Smooth muscle cell (in vitro differentiated cells): ENCODE data around the gene RSAD1. TPM values are rescaled to one million over a fixed set of nuclear protein-coding genes. Genes with fewer than 3 reads are reported as not detected.

Source experiments
- DNase-seq: peaks from one replicate; lab custom pipeline; 2025; ENCODE audit not compliant: unreplicated experiment; lab: John Stamatoyannopoulos, UW
- H2AFZ ChIP-seq: fragments of 200-600 bp; sonication (generic); 2 replicates; pipeline ENCODE4 v1.6.0; 2016; ENCODE audit warnings: antibody characterized with exemption, low read depth, mild to moderate bottlenecking
- H3F3A ChIP-seq: fragments of 200-600 bp; sonication (generic); 2 replicates; pipeline ENCODE4 v1.6.0; 2017; ENCODE audit warnings: antibody characterized with exemption, low read depth
- H3K27ac ChIP-seq: fragments of 200-600 bp; sonication (generic); 2 replicates; pipeline ENCODE4 v1.5.1; 2016; ENCODE audit warnings: low read depth, mild to moderate bottlenecking
- H3K27me3 ChIP-seq: fragments of 200-600 bp; sonication (generic); 2 replicates; pipeline ENCODE4 v1.6.1; 2016; ENCODE audit warnings: low read depth, mild to moderate bottlenecking
- H3K36me3 ChIP-seq: fragments of 200-600 bp; sonication (generic); 2 replicates; pipeline ENCODE4 v1.5.1; 2016; ENCODE audit warnings: low read depth
- H3K4me1 ChIP-seq: fragments of 200-600 bp; sonication (generic); 2 replicates; pipeline ENCODE4 v1.5.1; 2016; ENCODE audit warnings: low read depth
- H3K4me2 ChIP-seq: fragments of 200-600 bp; sonication (generic); 2 replicates; pipeline ENCODE4 v1.6.0; 2016; ENCODE audit warnings: mild to moderate bottlenecking
- H3K4me3 ChIP-seq: fragments of 200-600 bp; sonication (generic); 2 replicates; pipeline ENCODE4 v1.5.1; 2016; ENCODE audit warnings: mild to moderate bottlenecking
- H3K79me2 ChIP-seq: fragments of 200-600 bp; sonication (generic); 2 replicates; pipeline ENCODE4 v1.6.0; 2016; ENCODE audit warnings: low read depth, mild to moderate bottlenecking
- H3K9ac ChIP-seq: fragments of 200-600 bp; sonication (generic); 2 replicates; pipeline ENCODE4 v1.6.0; 2016; ENCODE audit warnings: low read depth
- H3K9me3 ChIP-seq: fragments of 200-600 bp; sonication (generic); replicated peaks from 2 replicates; pipeline ENCODE4 v1.5.1; 2016; ENCODE audit warnings: low read depth
- H4K20me1 ChIP-seq: fragments of 200-600 bp; sonication (generic); 2 replicates; pipeline ENCODE4 v1.6.0; 2016; ENCODE audit warnings: low read depth
- whole genome bisulfite sequencing: methylation state at CpG from one replicate; pipeline ENCODE4 v1.1.7; 2016; ENCODE audit warnings: low lambda C conversion rate; 5-methylcytosine and 5-hydroxymethylcytosine counted together
- polyA plus RNA-seq: library from polyadenylated mRNA; unstranded; fragments of >200 nt; fragmentation: Nextera tagmentation; extraction: Ambion mirVana; gene quantifications from 2 replicates; pipeline ENCODE4 v1.2.1, GENCODE V29; 2016
- total RNA-seq: library from RNA; depleted of rRNA; stranded (reverse); fragments of >200 nt; gene quantifications from 2 replicates; pipeline ENCODE4 v1.2.3, GENCODE V29; 2014
- TF ChIP-seq, protein P1 (sequence below): fragments of 200-600 bp; sonication (generic); IDR thresholded peaks from 2 replicates; pipeline ENCODE4 v1.5.1; 2017; ENCODE audit warnings: borderline replicate concordance, mild to moderate bottlenecking, antibody characterized with exemption; ENCODE audit not compliant: insufficient read depth, poor library complexity, severe bottlenecking

Gene RSAD1
- total and polyA plus RNA-seq, 2 experiments from 2014 or later: 11.4 to 21.1 TPM

DNA sequence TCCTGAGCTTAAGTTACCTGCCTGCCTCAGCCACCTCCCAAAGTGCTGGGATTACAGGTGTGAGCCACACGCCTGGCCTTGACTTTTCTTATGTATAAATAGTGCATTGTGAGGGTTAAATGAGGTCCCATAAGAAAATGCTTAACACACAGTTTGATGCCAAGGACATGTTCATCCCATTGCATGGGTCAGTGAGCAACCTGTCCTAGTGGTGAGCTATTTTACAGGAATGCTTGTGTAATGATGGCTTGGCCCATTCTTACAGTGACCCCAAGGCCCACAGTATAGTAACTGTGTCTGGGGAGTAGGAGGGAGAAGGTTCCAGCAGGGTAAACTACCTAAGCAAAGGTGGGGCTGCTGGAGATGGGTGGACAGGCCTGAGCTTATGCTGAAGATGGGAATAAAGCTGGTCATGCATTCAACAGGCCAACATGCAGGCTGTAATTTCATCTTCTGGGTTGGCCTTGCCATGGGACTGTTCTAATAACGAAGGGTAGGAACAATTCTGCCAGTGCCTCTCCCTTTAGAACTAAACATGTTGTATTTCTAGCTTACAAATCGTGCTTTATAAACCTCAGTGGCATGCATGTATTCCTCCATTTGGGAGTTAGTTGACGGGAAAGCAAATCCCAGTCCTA, 46.4 kb upstream of the RSAD1 start:
- Histone ChIP-seq H3K4me3 (no peak overlapping the region), H3K4me2 (no peak overlapping the region), H3K27me3 (no peaks in the 10 kb centered on the region), H3F3A (no peaks in the 10 kb centered on the region), H3K36me3 (no peaks in the 10 kb centered on the region), H3K4me1 (no peaks in the 10 kb centered on the region), H4K20me1 (peaks cover 10% of the 10 kb centered on the region), H3K9me3 (no peaks in the 10 kb centered on the region), H2AFZ (no peak overlapping the region), H3K79me2 (no peaks in the 10 kb centered on the region), H3K27ac (no peak overlapping the region), H3K9ac (no peak overlapping the region)
- TF ChIP-seq, protein P1, sequence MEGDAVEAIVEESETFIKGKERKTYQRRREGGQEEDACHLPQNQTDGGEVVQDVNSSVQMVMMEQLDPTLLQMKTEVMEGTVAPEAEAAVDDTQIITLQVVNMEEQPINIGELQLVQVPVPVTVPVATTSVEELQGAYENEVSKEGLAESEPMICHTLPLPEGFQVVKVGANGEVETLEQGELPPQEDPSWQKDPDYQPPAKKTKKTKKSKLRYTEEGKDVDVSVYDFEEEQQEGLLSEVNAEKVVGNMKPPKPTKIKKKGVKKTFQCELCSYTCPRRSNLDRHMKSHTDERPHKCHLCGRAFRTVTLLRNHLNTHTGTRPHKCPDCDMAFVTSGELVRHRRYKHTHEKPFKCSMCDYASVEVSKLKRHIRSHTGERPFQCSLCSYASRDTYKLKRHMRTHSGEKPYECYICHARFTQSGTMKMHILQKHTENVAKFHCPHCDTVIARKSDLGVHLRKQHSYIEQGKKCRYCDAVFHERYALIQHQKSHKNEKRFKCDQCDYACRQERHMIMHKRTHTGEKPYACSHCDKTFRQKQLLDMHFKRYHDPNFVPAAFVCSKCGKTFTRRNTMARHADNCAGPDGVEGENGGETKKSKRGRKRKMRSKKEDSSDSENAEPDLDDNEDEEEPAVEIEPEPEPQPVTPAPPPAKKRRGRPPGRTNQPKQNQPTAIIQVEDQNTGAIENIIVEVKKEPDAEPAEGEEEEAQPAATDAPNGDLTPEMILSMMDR: no peak
- WGBS: 71% methylated on average over 4 of the region's 4 CpGs
- no peak for DNase-seq

DNA sequence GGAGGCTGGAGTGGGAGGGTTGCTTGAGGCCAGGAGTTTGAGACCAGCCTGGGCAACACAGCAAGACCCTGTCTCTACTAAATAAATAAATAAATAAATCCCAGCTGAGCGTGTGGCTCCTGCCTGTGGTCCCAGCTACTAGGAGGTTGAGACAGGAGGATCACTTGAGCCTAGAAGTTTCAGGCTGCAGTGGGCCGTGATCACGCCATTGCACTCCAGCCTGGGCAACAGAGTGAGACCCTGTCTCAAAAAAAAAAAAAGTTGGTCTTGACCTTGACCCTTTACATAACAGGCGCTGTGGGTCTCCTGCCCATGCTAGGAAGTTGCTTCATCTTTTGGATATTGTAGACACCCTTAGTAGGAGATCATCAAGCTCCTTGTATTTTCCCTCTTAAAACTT, 41.3 kb upstream of the RSAD1 start:
- 100% methylated on average over 4 of the region's 4 CpGs for WGBS
- H3K27ac ChIP-seq: no peak overlapping the region
- no peak overlapping the region for H3K9ac ChIP-seq
- peaks cover 8% of the 10 kb centered on the region for H4K20me1 ChIP-seq
- H3K4me1 ChIP-seq: no peaks in the 10 kb centered on the region
- H3K27me3 ChIP-seq: no peaks in the 10 kb centered on the region
- H3K9me3 ChIP-seq: no peaks in the 10 kb centered on the region
- no peak overlapping the region for H3K4me3 ChIP-seq
- H3K4me2 ChIP-seq: no peak overlapping the region
- DNase-seq: no peak
- H2AFZ ChIP-seq: no peak overlapping the region
- no peaks in the 10 kb centered on the region for H3K79me2 ChIP-seq
- TF ChIP-seq, protein P1: no peak
- no peaks in the 10 kb centered on the region for H3K36me3 ChIP-seq
- H3F3A ChIP-seq: no peaks in the 10 kb centered on the region

GRCh38 chr17:50439008-50439407, 39.7 kb upstream of the RSAD1 start:
- no peaks in the 10 kb centered on the region for H3K27me3 ChIP-seq
- TF ChIP-seq, protein P1: no peak
- no peaks in the 10 kb centered on the region for H3K36me3 ChIP-seq
- peaks cover 20% of the 10 kb centered on the region for H4K20me1 ChIP-seq
- no peaks in the 10 kb centered on the region for H3K9me3 ChIP-seq
- peaks cover 12% of the 10 kb centered on the region for H3F3A ChIP-seq
- H3K79me2 ChIP-seq: no peaks in the 10 kb centered on the region
- WGBS: 96% methylated on average over 4 of the region's 4 CpGs
- no peak overlapping the region for H3K4me3 ChIP-seq
- H2AFZ ChIP-seq: no peak overlapping the region
- no peak for DNase-seq
- no peak overlapping the region for H3K9ac ChIP-seq
- peaks cover 8% of the 10 kb centered on the region for H3K4me1 ChIP-seq
- no peak overlapping the region for H3K27ac ChIP-seq
- H3K4me2 ChIP-seq: no peak overlapping the region

GRCh38 chr17:50440172-50440837, 38.4 kb upstream of the RSAD1 start:
- H3F3A ChIP-seq: peaks cover 12% of the 10 kb centered on the region
- TF ChIP-seq, protein P1: no peak
- peaks cover 8% of the 10 kb centered on the region for H3K4me1 ChIP-seq
- no peak overlapping the region for H3K9ac ChIP-seq
- H3K79me2 ChIP-seq: no peaks in the 10 kb centered on the region
- DNase-seq: no peak
- H3K9me3 ChIP-seq: no peaks in the 10 kb centered on the region
- no peak overlapping the region for H3K4me2 ChIP-seq
- no peaks in the 10 kb centered on the region for H3K36me3 ChIP-seq
- 96% methylated on average over 4 of the region's 4 CpGs for WGBS
- H3K4me3 ChIP-seq: no peak overlapping the region
- H2AFZ ChIP-seq: no peak overlapping the region
- peaks cover 29% of the 10 kb centered on the region for H4K20me1 ChIP-seq
- no peaks in the 10 kb centered on the region for H3K27me3 ChIP-seq
- no peak overlapping the region for H3K27ac ChIP-seq
